ENCODE results near the gene CLTCL1. TPM values are rescaled to one million over a fixed set of nuclear protein-coding genes. Genes with fewer than 3 reads are reported as not detected.

Gene CLTCL1
- total and polyA plus RNA-seq, 2 experiments from 2014 or later = 8.5 to 10.2 TPM

DNA sequence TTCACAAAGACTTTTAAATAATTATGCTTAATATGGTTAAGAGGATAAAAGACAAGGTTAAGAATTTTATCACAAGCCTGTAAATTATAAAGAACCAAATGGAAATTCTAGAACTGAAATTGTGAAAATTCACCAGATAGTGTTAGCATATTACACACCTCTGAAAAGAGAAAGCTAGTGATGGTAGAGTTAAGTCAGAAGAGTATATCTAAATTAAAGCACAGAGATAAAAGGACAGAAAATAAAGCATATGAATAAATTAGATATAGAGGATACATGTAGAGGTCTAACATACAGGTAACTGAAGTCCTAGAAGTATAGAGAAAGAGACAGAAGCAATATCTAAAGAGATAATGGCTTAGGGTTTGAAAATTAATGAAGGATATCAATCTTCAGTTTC is 4.2 kb upstream of the CLTCL1 start:
- H4K20me1 ChIP-seq (ENCODE audit: insufficient read depth) = no peaks in the 10 kb centered on the region
- no peaks in the 10 kb centered on the region for H3K9me2 ChIP-seq (ENCODE audit: insufficient read depth)
- H3K4me2 ChIP-seq (ENCODE audit: unreplicated experiment) = no peak overlapping the region
- TF ChIP-seq EZH2 (IDR thresholded peaks at IDR 0.05; ENCODE audit: insufficient read depth, poor library complexity, severe bottlenecking) = no peak
- TF ChIP-seq EZH2phosphoT487 (IDR thresholded peaks at IDR 0.05; ENCODE audit: insufficient read depth, low read depth) = no peak
- in situ Hi-C loops (cut with MboI) = no loop called here
- DNase-seq = no peak
- no peak overlapping the region for H3K4me3 ChIP-seq
- H2AFZ ChIP-seq = no peak overlapping the region
- H3K9ac ChIP-seq = no peak overlapping the region
- no peaks in the 10 kb centered on the region for H3K9me3 ChIP-seq (ENCODE audit: low read depth)
- no peaks in the 10 kb centered on the region for H3K36me3 ChIP-seq (ENCODE audit: low read depth)
- H3F3A ChIP-seq (ENCODE audit: insufficient read depth) = no peaks in the 10 kb centered on the region
- H3K27me3 ChIP-seq (replicated peaks; ENCODE audit: insufficient read depth) = no peaks in the 10 kb centered on the region
- H3K4me1 ChIP-seq (ENCODE audit: insufficient read depth) = no peaks in the 10 kb centered on the region
- H3K79me2 ChIP-seq (ENCODE audit: insufficient read depth) = 0 out of 2 replicates have a peak, but pooled peaks cover 3% of the 10 kb centered on the region
- H3K27ac ChIP-seq = no peak overlapping the region

DNA sequence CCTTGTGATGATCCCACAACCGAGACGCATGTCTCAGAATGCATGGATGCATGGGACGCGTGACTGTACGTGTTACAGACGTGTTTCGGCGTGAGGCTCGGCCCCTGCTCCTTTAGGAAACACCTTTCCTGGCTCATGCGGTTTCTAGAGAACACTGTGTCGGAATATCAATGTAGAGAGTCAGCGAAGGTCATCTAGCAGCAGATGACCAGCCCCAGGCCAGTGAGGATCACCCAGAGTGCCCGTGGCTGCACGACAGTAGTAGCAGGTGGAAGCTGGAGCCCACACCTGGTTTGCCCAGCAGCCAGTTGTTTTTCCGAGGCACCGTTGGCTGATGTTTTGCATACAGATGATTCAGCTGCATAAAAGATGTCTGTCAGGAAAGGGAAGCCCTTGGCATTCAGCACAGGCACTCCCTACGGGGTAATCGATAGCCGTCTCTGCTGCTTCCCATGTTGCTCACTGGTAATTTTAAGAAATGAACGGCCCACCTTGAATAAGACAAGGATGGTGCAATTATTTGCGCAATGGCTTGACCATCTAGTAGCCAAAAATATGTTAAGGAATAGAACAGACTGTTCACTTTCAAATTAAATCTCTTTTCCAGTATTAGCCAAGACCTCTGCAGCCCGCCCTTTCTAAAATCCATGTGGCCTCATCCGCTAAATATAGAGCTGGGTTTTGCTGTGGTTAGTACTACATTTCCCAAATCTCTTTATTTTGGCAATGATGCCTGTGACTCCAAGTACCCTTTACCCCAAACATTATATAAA is 1.1 kb upstream of the CLTCL1 start:
- Histone ChIP-seq H3K9me2 (ENCODE audit: insufficient read depth) (no peaks in the 10 kb centered on the region), H3K4me3 (peak overlapping the region; percentile 79), H3K4me2 (ENCODE audit: unreplicated experiment) (peak overlapping the region; percentile 80), H3K36me3 (ENCODE audit: low read depth) (no peaks in the 10 kb centered on the region), H3K79me2 (ENCODE audit: insufficient read depth) (peaks cover 22% of the 10 kb centered on the region), H3K4me1 (ENCODE audit: insufficient read depth) (peaks cover 24% of the 10 kb centered on the region), H3K9me3 (ENCODE audit: low read depth) (no peaks in the 10 kb centered on the region), H3F3A (ENCODE audit: insufficient read depth) (peaks cover 9% of the 10 kb centered on the region; the same call in 1 of the 2 replicates), H3K27ac (no peak overlapping the region), H3K9ac (peak overlapping the region; percentile 73; the same call in 1 of the 2 replicates), H4K20me1 (ENCODE audit: insufficient read depth) (no peaks in the 10 kb centered on the region), H3K27me3 (replicated peaks; ENCODE audit: insufficient read depth) (no peaks in the 10 kb centered on the region), H2AFZ (peak overlapping the region; percentile 96)
- no peak for TF ChIP-seq EZH2 (IDR thresholded peaks at IDR 0.05; ENCODE audit: insufficient read depth, poor library complexity, severe bottlenecking)
- DNase-seq = no peak
- in situ Hi-C loops (cut with MboI) = no loop called here
- 50 to 52% methylated on average over 23 of the region's 23 CpGs for WGBS, 2 experiments (ENCODE audit: low coverage in 1 of 2, low lambda C conversion rate in 2 of 2, missing lambda C conversion rate in 2 of 2)

DNA sequence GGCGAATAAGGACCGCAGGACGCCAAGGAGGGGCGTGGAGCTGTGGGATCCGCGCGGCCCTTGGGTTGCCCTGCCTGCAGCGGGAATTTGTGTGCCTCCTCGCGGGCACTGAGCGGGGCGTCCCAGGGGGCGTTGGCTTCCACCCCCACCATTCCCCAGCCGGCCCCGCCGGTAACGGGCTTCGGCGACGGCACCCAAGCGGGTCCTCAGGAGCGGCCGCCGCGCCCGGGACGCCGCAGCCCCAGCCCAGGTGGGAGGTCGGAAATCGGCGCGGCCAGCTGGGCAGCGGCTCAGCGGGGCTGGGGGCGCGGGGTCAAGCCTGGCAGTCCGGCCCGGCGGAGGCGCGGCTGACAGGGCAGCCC is 320 bp downstream of the CLTCL1 start:
- WGBS, 2 experiments (ENCODE audit: low coverage in 1 of 2, low lambda C conversion rate in 2 of 2, missing lambda C conversion rate in 2 of 2) = 0 to 2% methylated on average over 19 to 36 of the region's 41 CpGs
- Histone ChIP-seq H3K4me2 (ENCODE audit: unreplicated experiment) (peak overlapping the region; percentile 92), H2AFZ (peak overlapping the region; percentile 95), H4K20me1 (ENCODE audit: insufficient read depth) (no peaks in the 10 kb centered on the region), H3F3A (ENCODE audit: insufficient read depth) (peaks cover 20% of the 10 kb centered on the region), H3K4me1 (ENCODE audit: insufficient read depth) (peaks cover 39% of the 10 kb centered on the region), H3K79me2 (ENCODE audit: insufficient read depth) (peaks cover 31% of the 10 kb centered on the region), H3K27me3 (replicated peaks; ENCODE audit: insufficient read depth) (no peaks in the 10 kb centered on the region), H3K9me2 (ENCODE audit: insufficient read depth) (no peaks in the 10 kb centered on the region), H3K27ac (0 out of 2 replicates have a peak overlapping the region, but pooled peaks have one; percentile 42), H3K9me3 (ENCODE audit: low read depth) (no peaks in the 10 kb centered on the region), H3K36me3 (ENCODE audit: low read depth) (no peaks in the 10 kb centered on the region), H3K9ac (peak overlapping the region; percentile 84), H3K4me3 (peak overlapping the region; percentile 79)
- TF ChIP-seq EZH2phosphoT487 (IDR thresholded peaks at IDR 0.05; ENCODE audit: insufficient read depth, low read depth) = no peak
- no peak for TF ChIP-seq EZH2 (IDR thresholded peaks at IDR 0.05; ENCODE audit: insufficient read depth, poor library complexity, severe bottlenecking)
- peak; percentile 71 for DNase-seq
- in situ Hi-C loops (cut with MboI) = no loop called here

DNA sequence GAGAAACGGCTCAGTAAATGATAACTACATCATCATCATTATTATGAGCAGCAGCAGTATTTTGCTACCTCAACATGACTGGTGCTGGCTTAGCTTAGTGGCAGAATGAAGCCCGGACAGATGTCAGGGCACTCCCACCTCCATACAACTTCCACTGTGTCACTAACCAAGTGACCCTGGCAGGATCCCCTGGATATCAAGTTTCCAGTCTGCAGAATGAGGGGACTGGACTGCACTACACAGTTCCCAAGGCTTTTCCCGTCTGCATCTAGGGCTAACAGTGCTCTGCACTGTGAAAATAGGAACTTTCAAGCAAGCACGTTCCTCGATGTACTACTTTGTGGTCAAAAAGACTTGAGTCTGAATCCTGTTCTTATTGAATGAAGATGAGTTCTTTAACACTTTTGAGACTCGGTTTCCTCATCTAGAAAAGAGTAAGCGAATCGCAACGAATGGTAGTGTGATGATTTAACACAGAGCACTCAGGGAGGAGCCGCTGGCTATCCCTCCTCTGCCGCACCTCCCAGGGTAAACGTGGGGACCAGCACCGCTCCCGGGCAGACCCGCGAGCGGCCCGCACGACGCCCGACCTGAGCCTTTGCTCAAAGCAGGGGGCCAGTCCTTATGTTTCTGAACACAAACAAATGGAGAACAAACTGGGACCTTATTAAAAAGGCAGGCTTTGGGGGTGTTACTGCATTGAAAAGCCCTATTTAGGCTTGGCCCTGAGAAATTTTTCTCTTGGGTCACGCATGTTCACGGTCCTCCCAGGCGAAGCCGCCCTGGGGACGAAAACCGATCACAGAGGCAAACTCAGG is 910 bp downstream of the CLTCL1 start:
- Histone ChIP-seq H3K9ac (peak overlapping the region; percentile 84), H2AFZ (peak overlapping the region; percentile 95), H3K4me3 (peak overlapping the region; percentile 79), H3K9me2 (ENCODE audit: insufficient read depth) (no peaks in the 10 kb centered on the region), H3K4me2 (ENCODE audit: unreplicated experiment) (peak overlapping the region; percentile 92), H3F3A (ENCODE audit: insufficient read depth) (peaks cover 26% of the 10 kb centered on the region), H3K27ac (peak overlapping the region; percentile 42), H3K4me1 (ENCODE audit: insufficient read depth) (peaks cover 44% of the 10 kb centered on the region), H3K36me3 (ENCODE audit: low read depth) (no peaks in the 10 kb centered on the region), H3K79me2 (ENCODE audit: insufficient read depth) (peaks cover 31% of the 10 kb centered on the region), H4K20me1 (ENCODE audit: insufficient read depth) (no peaks in the 10 kb centered on the region), H3K27me3 (replicated peaks; ENCODE audit: insufficient read depth) (no peaks in the 10 kb centered on the region), H3K9me3 (ENCODE audit: low read depth) (no peaks in the 10 kb centered on the region)
- peak; percentile 51 for DNase-seq
- WGBS, 2 experiments (ENCODE audit: low coverage in 1 of 2, low lambda C conversion rate in 2 of 2, missing lambda C conversion rate in 2 of 2) = 14 to 15% methylated on average over 27 of the region's 27 CpGs
- in situ Hi-C loops (cut with MboI) = no loop called here
- TF ChIP-seq EZH2phosphoT487 (IDR thresholded peaks at IDR 0.05; ENCODE audit: insufficient read depth, low read depth) (no peak), EZH2 (IDR thresholded peaks at IDR 0.05; ENCODE audit: insufficient read depth, poor library complexity, severe bottlenecking) (no peak)
